ENCODE data around the gene PSMF1. TPM values are rescaled to one million over a fixed set of nuclear protein-coding genes. Genes with fewer than 3 reads are reported as not detected.

PSMF1 gene
- total RNA-seq, 1 experiment from 2014 or later: 153 TPM

DNA sequence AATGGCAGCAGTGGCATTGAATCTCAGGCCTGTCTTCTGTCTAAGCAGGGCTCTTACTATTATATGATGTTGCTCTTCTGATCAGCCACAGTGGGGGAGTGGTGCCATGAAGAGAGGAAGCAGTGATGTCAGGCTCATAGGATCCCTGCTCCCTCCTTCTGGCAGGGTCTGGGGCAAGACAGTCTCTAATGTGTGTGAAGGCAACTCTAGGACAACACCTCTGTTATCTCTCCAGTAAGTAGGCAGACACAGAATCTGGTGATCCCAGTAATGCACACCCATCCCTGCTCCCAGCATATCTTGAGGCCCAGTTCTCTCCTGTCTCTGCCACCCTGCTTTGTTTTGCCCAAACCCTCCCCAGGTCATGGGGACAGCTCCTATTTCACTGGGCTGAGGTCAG is 93.6 kb downstream of the PSMF1 start:
- TF ChIP-seq CBX3 (IDR thresholded peaks at IDR 0.05; ENCODE audit: low read depth): no peak
- no peak for TF ChIP-seq SIN3A (IDR thresholded peaks at IDR 0.05; ENCODE audit: low read depth)
- TF ChIP-seq POLR2A (IDR thresholded peaks at IDR 0.05; ENCODE audit: borderline replicate concordance, extremely low read depth, insufficient read depth, insufficient read length): no peak
- no peak for TF ChIP-seq EZH2 (IDR thresholded peaks at IDR 0.05)
- no peak for TF ChIP-seq ZNF274 (IDR thresholded peaks at IDR 0.05; ENCODE audit: low read depth, low read length)
- Histone ChIP-seq H3K27ac (ENCODE audit: low read depth, low read length) (no peak overlapping the region), H3K9me2 (ENCODE audit: insufficient read depth) (no peaks in the 10 kb centered on the region), H3K4me1 (ENCODE audit: control insufficient read depth in 1 of 2, insufficient read depth in 2 of 2, low read length in 2 of 2) (peaks cover 6 to 19% of the 10 kb centered on the region in 2 experiments; a peak in 3 of 4 replicates), H3K9me3 (ENCODE audit: control insufficient read depth in 1 of 2, insufficient read depth in 1 of 2, low read depth in 1 of 2, low read length in 2 of 2) (no peaks in the 10 kb centered on the region), H3K4me2 (ENCODE audit: low read length) (no peak overlapping the region), H3K4me3 (replicated peaks in 1 of 2; ENCODE audit: low read depth in 1 of 2, low read length in 2 of 2) (no peak overlapping the region), H4K20me1 (ENCODE audit: insufficient read depth) (no peaks in the 10 kb centered on the region), H3K79me2 (ENCODE audit: insufficient read depth, low read length) (no peaks in the 10 kb centered on the region), H3K9ac (ENCODE audit: low read length) (no peak overlapping the region), H3K36me3 (ENCODE audit: control insufficient read depth in 1 of 2, insufficient read depth in 2 of 2, low read length in 2 of 2) (no peaks in the 10 kb centered on the region), H3K27me3 (ENCODE audit: insufficient read depth, low read length) (peaks cover 11% of the 10 kb centered on the region), H2AFZ (ENCODE audit: low read depth, low read length, poor library complexity, severe bottlenecking) (peak overlapping the region; percentile 97)
- ChIA-PET CTCF (interaction anchor here (1.3 to 1.6 kb wide), 2 partner anchors 13 to 394 kb away, joined by 3 to 11 read pairs; no protein-coding TSS in a partner anchor), RAD21 (ENCODE audit: low non-redundant PET in 1 of 2, low total read pairs in 2 of 2, uncharacterized antibody in 2 of 2, unreplicated experiment in 2 of 2) (interaction anchor here in 1 of 2 experiments (1.5 kb wide), 1 partner anchor 256 kb away, joined by 4 read pairs; no protein-coding TSS in a partner anchor), POLR2A (no interaction called here)
- intact Hi-C loops (cut with micrococcal nuclease): loop anchor here (2.0 to 10.0 kb wide), 4 partner anchors 97 to 393 kb away; partner anchors contain the start of genes NSFL1C and PSMF1
- BruUV-seq (replicated peaks): no TSS peak
- ATAC-seq (no peak), DNase-seq (ENCODE audit: low read depth, low spot score) (no peak)

DNA sequence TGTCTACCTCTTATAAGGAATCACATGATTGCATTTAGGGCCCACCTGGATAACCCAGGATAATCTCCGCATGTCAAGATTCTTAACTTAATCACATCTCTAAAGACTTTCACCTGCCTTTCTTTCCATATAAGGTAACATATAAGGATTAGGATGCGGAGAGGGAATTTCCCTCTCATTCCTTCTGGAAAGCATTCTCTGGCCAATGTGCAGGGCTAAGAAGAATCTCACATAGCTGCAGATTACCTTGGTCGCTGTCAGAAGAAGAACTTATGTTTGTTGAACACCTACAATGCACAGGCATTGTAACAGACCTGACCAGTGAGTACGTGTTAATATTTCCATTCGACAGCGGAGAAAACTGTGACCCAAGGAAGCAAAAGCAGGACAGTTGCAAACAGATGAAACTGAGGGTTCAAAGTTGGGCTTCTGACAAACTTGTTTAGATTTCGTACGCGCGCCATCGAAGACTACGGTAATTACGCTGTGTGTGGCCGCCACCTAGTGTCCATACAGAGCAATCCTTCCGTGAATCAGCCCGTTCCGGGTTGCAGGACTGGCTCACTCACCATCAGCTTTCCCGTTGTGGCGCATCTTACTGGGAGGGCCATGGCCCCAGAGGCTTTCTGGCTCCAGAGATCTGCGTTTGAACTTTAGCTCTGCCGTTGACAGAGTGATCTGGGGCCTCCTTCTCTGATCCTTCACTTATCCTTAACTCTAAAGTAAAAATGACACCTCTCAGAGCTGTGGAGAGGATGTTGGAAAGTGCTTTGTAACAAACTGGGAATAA is 94.4 kb downstream of the PSMF1 start:
- TF ChIP-seq FOSL1 (IDR thresholded peaks at IDR 0.05; ENCODE audit: low read depth) (no peak), ZFX (IDR thresholded peaks at IDR 0.05) (no peak), RAD21 (IDR thresholded peaks at IDR 0.05; ENCODE audit: low read depth) (peak; percentile 81), ELF1 (IDR thresholded peaks at IDR 0.05; ENCODE audit: borderline replicate concordance, low read depth) (0 out of 2 replicates have a peak, but pooled peaks have one; percentile 19), YY1 (IDR thresholded peaks at IDR 0.05; ENCODE audit: extremely low read depth, insufficient replicate concordance, low read depth, low read length) (peak; percentile 42)
- TF ChIP-seq, protein P1, sequence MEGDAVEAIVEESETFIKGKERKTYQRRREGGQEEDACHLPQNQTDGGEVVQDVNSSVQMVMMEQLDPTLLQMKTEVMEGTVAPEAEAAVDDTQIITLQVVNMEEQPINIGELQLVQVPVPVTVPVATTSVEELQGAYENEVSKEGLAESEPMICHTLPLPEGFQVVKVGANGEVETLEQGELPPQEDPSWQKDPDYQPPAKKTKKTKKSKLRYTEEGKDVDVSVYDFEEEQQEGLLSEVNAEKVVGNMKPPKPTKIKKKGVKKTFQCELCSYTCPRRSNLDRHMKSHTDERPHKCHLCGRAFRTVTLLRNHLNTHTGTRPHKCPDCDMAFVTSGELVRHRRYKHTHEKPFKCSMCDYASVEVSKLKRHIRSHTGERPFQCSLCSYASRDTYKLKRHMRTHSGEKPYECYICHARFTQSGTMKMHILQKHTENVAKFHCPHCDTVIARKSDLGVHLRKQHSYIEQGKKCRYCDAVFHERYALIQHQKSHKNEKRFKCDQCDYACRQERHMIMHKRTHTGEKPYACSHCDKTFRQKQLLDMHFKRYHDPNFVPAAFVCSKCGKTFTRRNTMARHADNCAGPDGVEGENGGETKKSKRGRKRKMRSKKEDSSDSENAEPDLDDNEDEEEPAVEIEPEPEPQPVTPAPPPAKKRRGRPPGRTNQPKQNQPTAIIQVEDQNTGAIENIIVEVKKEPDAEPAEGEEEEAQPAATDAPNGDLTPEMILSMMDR (IDR thresholded peaks at IDR 0.05 in 2 of 3, conservative IDR thresholded peaks at IDR 0.05 in 1 of 3; ENCODE audit: borderline replicate concordance in 1 of 3, insufficient read depth in 1 of 3, low read depth in 2 of 3, low read length in 2 of 3): peak; percentile 71 to 79 (median 77)
- H3K79me2 ChIP-seq (ENCODE audit: insufficient read depth, low read length): no peaks in the 10 kb centered on the region
- ATAC-seq (peak; percentile 99), DNase-seq (ENCODE audit: low read depth, low spot score) (peak; percentile 66)
- H3K4me3 ChIP-seq (replicated peaks in 1 of 2; ENCODE audit: low read depth in 1 of 2, low read length in 2 of 2): peak overlapping the region in 1 of 2 experiments; percentile 28; a peak in 1 of 4 replicates
- CTCF ChIA-PET: interaction anchor here (0.7 to 1.6 kb wide), 10 partner anchors 12 to 394 kb away, joined by 3 to 11 read pairs (median 4); no protein-coding TSS in a partner anchor
- H3K4me2 ChIP-seq (ENCODE audit: low read length): peak overlapping the region; percentile 66
- no peak overlapping the region for H3K9ac ChIP-seq (ENCODE audit: low read length)
- no peaks in the 10 kb centered on the region for H3K9me2 ChIP-seq (ENCODE audit: insufficient read depth)
- H3K36me3 ChIP-seq (ENCODE audit: control insufficient read depth in 1 of 2, insufficient read depth in 2 of 2, low read length in 2 of 2): no peaks in the 10 kb centered on the region
- peaks cover 11% of the 10 kb centered on the region for H3K27me3 ChIP-seq (ENCODE audit: insufficient read depth, low read length)
- RAD21 ChIA-PET (ENCODE audit: low non-redundant PET in 1 of 2, low total read pairs in 2 of 2, uncharacterized antibody in 2 of 2, unreplicated experiment in 2 of 2): interaction anchor here (0.7 to 1.5 kb wide), 2 partner anchors 256 to 257 kb away, joined by 3 to 4 read pairs; no protein-coding TSS in a partner anchor
- BruUV-seq (replicated peaks): no TSS peak
- H2AFZ ChIP-seq (ENCODE audit: low read depth, low read length, poor library complexity, severe bottlenecking): peak overlapping the region; percentile 97
- intact Hi-C loops (cut with micrococcal nuclease): loop anchor here (2.0 to 10.0 kb wide), 4 partner anchors 98 to 394 kb away; partner anchors contain the start of genes NSFL1C and PSMF1
- POLR2A ChIA-PET: no interaction called here
- peaks cover 6 to 19% of the 10 kb centered on the region in 2 experiments; a peak in 3 of 4 replicates for H3K4me1 ChIP-seq (ENCODE audit: control insufficient read depth in 1 of 2, insufficient read depth in 2 of 2, low read length in 2 of 2)
- H3K27ac ChIP-seq (ENCODE audit: low read depth, low read length): no peak overlapping the region
- no peaks in the 10 kb centered on the region for H3K9me3 ChIP-seq (ENCODE audit: control insufficient read depth in 1 of 2, insufficient read depth in 1 of 2, low read depth in 1 of 2, low read length in 2 of 2)
- H4K20me1 ChIP-seq (ENCODE audit: insufficient read depth): no peaks in the 10 kb centered on the region
